GM12878 (cell line): ENCODE measurements around the gene PLG. TPM values are rescaled to one million over a fixed set of nuclear protein-coding genes. Genes with fewer than 3 reads are reported as not detected.

Experiments
- ATAC-seq: fragments of 200-7000 bp; cut with Tn5 transposase; 3 replicates; pipeline ENCODE4 v1.9.1; 2020; ENCODE audit warnings: mild to moderate bottlenecking, moderate library complexity
- BruUV-seq: library from RNA; stranded (reverse); fragments of 400-500 nt; replicated peaks from 2 replicates; lab custom pipeline; 2021; lab: Mats Ljungman, UMichigan
- CTCF ChIA-PET: fragments of 300-600 bp; sonication (Branson Sonifier 250); formaldehyde crosslinking; extraction: SDS; loops from one replicate; lab custom pipeline; 2021; ENCODE audit warnings: inconsistent platforms; lab: Yijun Ruan, JAX
- POLR2A ChIA-PET: fragments of 350-600 bp; formaldehyde crosslinking; extraction: SDS; loops from one replicate; lab custom pipeline; 2021; ENCODE audit warnings: inconsistent platforms; lab: Charles Lee
- RAD21 ChIA-PET: fragments of 300-600 bp; sonication (Branson Sonifier 250); formaldehyde crosslinking; loops from one replicate; lab custom pipeline; 2023; ENCODE audit warnings: antibody characterized with exemption; ENCODE audit not compliant: unreplicated experiment; lab: Charles Lee
- SMC1A ChIA-PET: fragments of 300-600 bp; sonication (Branson Sonifier 250); formaldehyde crosslinking; loops from one replicate; lab custom pipeline; 2023; ENCODE audit not compliant: unreplicated experiment, uncharacterized antibody; lab: Charles Lee
- DNase-seq: peaks from one replicate; pipeline ENCODE4 v3.0.0-alpha.2; 2011; ENCODE audit warnings: low read depth, low spot score
- FAIRE-seq: peaks from 3 replicates; lab custom pipeline; 2011; peaks lifted over from hg19 to GRCh38; lab: Jason Lieb, UNC
- H2AFZ ChIP-seq: 2 replicates; pipeline ENCODE4 v1.6.0; 2011; ENCODE audit warnings: low read depth, low read length, control low read depth; ENCODE audit not compliant: control insufficient read depth
- H3K27ac ChIP-seq: 2 replicates; pipeline ENCODE4 v1.5.1; 2011; ENCODE audit warnings: control low read depth; ENCODE audit not compliant: control insufficient read depth, insufficient read depth
- H3K27me3 ChIP-seq, 2 experiments: replicated peaks in 1 of 2; 2 replicates each; pipeline versions ENCODE4 v1.6.0 to v1.6.1; 2011; ENCODE audit warnings: low read length in 1 of 2; ENCODE audit not compliant: control insufficient read depth in 2 of 2, insufficient read depth in 2 of 2
- H3K36me3 ChIP-seq, 2 experiments: 2 replicates each; pipeline ENCODE4 v1.5.1; 2011; ENCODE audit warnings: low read length in 1 of 2; ENCODE audit not compliant: control insufficient read depth in 2 of 2, insufficient read depth in 2 of 2
- H3K4me1 ChIP-seq: 2 replicates; pipeline ENCODE4 v1.6.1; 2011; ENCODE audit warnings: mild to moderate bottlenecking, low read length, moderate library complexity, mixed read lengths; ENCODE audit not compliant: control insufficient read depth, insufficient read depth
- H3K4me2 ChIP-seq: 2 replicates; pipeline ENCODE4 v1.6.0; 2011; ENCODE audit warnings: control low read depth; ENCODE audit not compliant: control insufficient read depth, insufficient read depth
- H3K4me3 ChIP-seq: fragments of 200-600 bp; sonication (generic); 2 replicates; pipeline ENCODE4 v1.5.1; 2016
- H3K79me2 ChIP-seq: 2 replicates; pipeline ENCODE4 v1.6.0; 2011; ENCODE audit warnings: low read length; ENCODE audit not compliant: control insufficient read depth, insufficient read depth
- H3K9ac ChIP-seq: 2 replicates; pipeline ENCODE4 v1.8.0; 2011; ENCODE audit warnings: low read length, control low read depth, mixed read lengths; ENCODE audit not compliant: control insufficient read depth, insufficient read depth
- H3K9me3 ChIP-seq: replicated peaks from 3 replicates; pipeline ENCODE4 v1.5.1; 2011; ENCODE audit warnings: mild to moderate bottlenecking, low read length; ENCODE audit not compliant: control insufficient read depth, insufficient read depth
- H4K20me1 ChIP-seq: 2 replicates; pipeline ENCODE4 v1.6.0; 2011; ENCODE audit not compliant: control insufficient read depth, insufficient read depth
- EZH2 ChIP-seq: IDR thresholded peaks from 2 replicates; pipeline ENCODE4 v1.6.1; 2012; ENCODE audit warnings: low read depth, mild to moderate bottlenecking, control low read depth, inconsistent platforms, low read length, borderline replicate concordance; ENCODE audit not compliant: control insufficient read depth
- JUNB ChIP-seq: IDR thresholded peaks from 2 replicates; pipeline ENCODE4 v1.6.1; 2016; ENCODE audit warnings: antibody characterized with exemption, mild to moderate bottlenecking
- MLLT1 ChIP-seq: fragments of 450-650 bp; IDR thresholded peaks from 2 replicates; pipeline ENCODE4 v1.6.1; 2016; ENCODE audit warnings: mild to moderate bottlenecking
- SMC3 ChIP-seq: IDR thresholded peaks from 2 replicates; pipeline ENCODE4 v1.6.1; 2011; ENCODE audit warnings: low read length, improper control_type of control experiment, borderline replicate concordance
- ZSCAN29 ChIP-seq: fragments of 450-650 bp; IDR thresholded peaks from 2 replicates; pipeline ENCODE4 v1.6.1; 2017; ENCODE audit warnings: mild to moderate bottlenecking, moderate library complexity
- WGBS: methylation state at CpG from one replicate; pipeline ENCODE4 v1.1.6; 2016; ENCODE audit warnings: low lambda C conversion rate; ENCODE audit not compliant: insufficient replicate concordance, insufficient coverage; ENCODE audit errors: missing lambda C conversion rate; 5-methylcytosine and 5-hydroxymethylcytosine counted together
- in situ Hi-C: fragments of 300-500 bp; cut with MboI; formaldehyde crosslinking; loops from 9 replicates; pipeline ENCODE4 v1.14.3; 2018; ENCODE audit warnings: mixed read lengths
- intact Hi-C: fragments of 100-400 bp; cut with micrococcal nuclease; formaldehyde crosslinking; loops from one replicate; pipeline ENCODE4 v1.14.2; 2022; ENCODE audit not compliant: unreplicated experiment
- polyA plus RNA-seq, 11 experiments: library from polyadenylated mRNA; depleted of rRNA in 4 of 11; unstranded in 6 of 11; stranded (reverse) in 5 of 11; fragments of >200 nt; fragmentation: Nextera tagmentation in 4 of 11; fragmentation: Illumina TruSeq in 1 of 11; extraction: Ambion mirVana in 4 of 11; extraction: Trizol in 1 of 11; gene quantifications; 1 replicate in 1 of 11; 2 replicates in 10 of 11; pipeline versions ENCODE4 v1.2.1 to v1.2.3, GENCODE V29; 2011 to 2016; ENCODE audit warnings: inconsistent platforms in 2 of 11, missing spikeins in 2 of 11, low read depth in 1 of 11
- total RNA-seq, 4 experiments: library from RNA; depleted of rRNA in 3 of 4; stranded (reverse); fragments of >200 nt in 3 of 4; fragmentation: Illumina TruSeq in 1 of 4; extraction: Trizol in 1 of 4; gene quantifications; 2 replicates each; pipeline versions ENCODE4 v1.2.1 to v1.2.3, GENCODE V29; 2013 to 2021
- TF ChIP-seq, protein P1 (sequence below): fragments of 150-350 bp; IDR thresholded peaks from 2 replicates; pipeline ENCODE4 v1.6.1; 2016; ENCODE audit warnings: low read depth, low read length

The PLG gene
- total and polyA plus RNA-seq, 10 of the 15 experiments (the other 5 are each of a cell fraction or from before 2014, with no cell fraction given): 0.06 to 3.0 (median 0.97) TPM; not detected in 1

GRCh38 chr6:160662429-160662828, 39.6 kb upstream of the PLG start:
- no peaks in the 10 kb centered on the region for H3K4me1 ChIP-seq
- ChIA-PET POLR2A (no interaction called here), CTCF (no interaction called here), SMC1A (no interaction called here), RAD21 (no interaction called here)
- H3K4me2 ChIP-seq: no peak overlapping the region
- no peaks in the 10 kb centered on the region for H3K36me3 ChIP-seq
- no peaks in the 10 kb centered on the region; a peak in 1 of 4 replicates for H3K27me3 ChIP-seq
- ATAC-seq (no peak), DNase-seq (no peak), FAIRE-seq (no peak)
- in situ Hi-C loops (no loop called here), intact Hi-C loops (loop anchor here (10.0 kb wide), 1 partner anchor 528 kb away; no protein-coding TSS in a partner anchor)
- BruUV-seq: no TSS peak
- H3K27ac ChIP-seq: no peak overlapping the region
- H2AFZ ChIP-seq: no peak overlapping the region
- TF ChIP-seq SMC3: no peak
- no peak for TF ChIP-seq ZSCAN29
- no peak for TF ChIP-seq EZH2
- TF ChIP-seq, protein P1, sequence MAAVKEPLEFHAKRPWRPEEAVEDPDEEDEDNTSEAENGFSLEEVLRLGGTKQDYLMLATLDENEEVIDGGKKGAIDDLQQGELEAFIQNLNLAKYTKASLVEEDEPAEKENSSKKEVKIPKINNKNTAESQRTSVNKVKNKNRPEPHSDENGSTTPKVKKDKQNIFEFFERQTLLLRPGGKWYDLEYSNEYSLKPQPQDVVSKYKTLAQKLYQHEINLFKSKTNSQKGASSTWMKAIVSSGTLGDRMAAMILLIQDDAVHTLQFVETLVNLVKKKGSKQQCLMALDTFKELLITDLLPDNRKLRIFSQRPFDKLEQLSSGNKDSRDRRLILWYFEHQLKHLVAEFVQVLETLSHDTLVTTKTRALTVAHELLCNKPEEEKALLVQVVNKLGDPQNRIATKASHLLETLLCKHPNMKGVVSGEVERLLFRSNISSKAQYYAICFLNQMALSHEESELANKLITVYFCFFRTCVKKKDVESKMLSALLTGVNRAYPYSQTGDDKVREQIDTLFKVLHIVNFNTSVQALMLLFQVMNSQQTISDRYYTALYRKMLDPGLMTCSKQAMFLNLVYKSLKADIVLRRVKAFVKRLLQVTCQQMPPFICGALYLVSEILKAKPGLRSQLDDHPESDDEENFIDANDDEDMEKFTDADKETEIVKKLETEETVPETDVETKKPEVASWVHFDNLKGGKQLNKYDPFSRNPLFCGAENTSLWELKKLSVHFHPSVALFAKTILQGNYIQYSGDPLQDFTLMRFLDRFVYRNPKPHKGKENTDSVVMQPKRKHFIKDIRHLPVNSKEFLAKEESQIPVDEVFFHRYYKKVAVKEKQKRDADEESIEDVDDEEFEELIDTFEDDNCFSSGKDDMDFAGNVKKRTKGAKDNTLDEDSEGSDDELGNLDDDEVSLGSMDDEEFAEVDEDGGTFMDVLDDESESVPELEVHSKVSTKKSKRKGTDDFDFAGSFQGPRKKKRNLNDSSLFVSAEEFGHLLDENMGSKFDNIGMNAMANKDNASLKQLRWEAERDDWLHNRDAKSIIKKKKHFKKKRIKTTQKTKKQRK: no peak
- no peak for TF ChIP-seq MLLT1
- no peak for TF ChIP-seq JUNB
- no peak overlapping the region for H3K4me3 ChIP-seq
- no peaks in the 10 kb centered on the region for H3K79me2 ChIP-seq
- no peaks in the 10 kb centered on the region for H3K9me3 ChIP-seq
- no peaks in the 10 kb centered on the region for H4K20me1 ChIP-seq
- 0% methylated on average over 3 of the region's 3 CpGs for WGBS
- H3K9ac ChIP-seq: no peak overlapping the region
